Measurements from ENCODE around the gene GMFB.
A peak's percentile ranks its signal among the peaks of the same experiment; 100 is the strongest.

GMFB gene

GRCh38 chr14:54488646-54489317 lies at the start of gene GMFB:
Gene GMFB (minus strand): TSS chr14:54488980. CDS start chr14:54488927, 53 bp downstream.
- DNase-seq (ENCODE audit: low read depth in 3 of 3) = peak; percentile 73 to 86 (median 73)

GRCh38 chr14:54538055-54538454 lies 49.3 kb upstream of the GMFB start:
- no peak for DNase-seq (ENCODE audit: low read depth in 3 of 3)

- DNase-seq (ENCODE audit: low read depth in 3 of 3) = no peak
These were observed 48.9 kb upstream of the GMFB start for GRCh38 chr14:54537651-54538050.

- DNase-seq (ENCODE audit: low read depth in 3 of 3) = no peak
These were observed 46.9 kb upstream of the GMFB start for GRCh38 chr14:54535646-54536045.

GRCh38 chr14:54535126-54535525 lies 46.3 kb upstream of the GMFB start:
- no peak for DNase-seq (ENCODE audit: low read depth in 3 of 3)

- DNase-seq (ENCODE audit: low read depth in 3 of 3) = no peak
These were observed 44.3 kb upstream of the GMFB start for GRCh38 chr14:54533100-54533499.

GRCh38 chr14:54532111-54533012 lies 43.6 kb upstream of the GMFB start:
- DNase-seq (ENCODE audit: low read depth in 3 of 3) = no peak

GRCh38 chr14:54529811-54530210 lies 41.0 kb upstream of the GMFB start:
- DNase-seq (ENCODE audit: low read depth in 3 of 3) = no peak

- DNase-seq (ENCODE audit: low read depth in 3 of 3) = no peak
These were observed 40.2 kb upstream of the GMFB start for GRCh38 chr14:54528973-54529372.

- no peak for DNase-seq (ENCODE audit: low read depth in 3 of 3)
These were observed 35.6 kb upstream of the GMFB start for GRCh38 chr14:54524410-54524809.

GRCh38 chr14:54516709-54517108 lies 27.9 kb upstream of the GMFB start:
- no peak for DNase-seq (ENCODE audit: low read depth in 3 of 3)

- DNase-seq (ENCODE audit: low read depth in 3 of 3) = no peak
These were observed 26.9 kb upstream of the GMFB start for GRCh38 chr14:54515670-54516069.

- DNase-seq (ENCODE audit: low read depth in 3 of 3) = no peak
These were observed 23.6 kb upstream of the GMFB start for GRCh38 chr14:54512393-54512792.

- peak; percentile 93 to 97 (median 94) for DNase-seq (ENCODE audit: low read depth in 3 of 3)
These were observed 21.0 kb upstream of the GMFB start, which contains the start of gene CGRRF1 for GRCh38 chr14:54509546-54510501. Gene CGRRF1 (plus strand): TSS chr14:54509906. CDS start chr14:54509960, 54 bp downstream.

- no peak for DNase-seq (ENCODE audit: low read depth in 3 of 3)
These were observed 14.7 kb upstream of the GMFB start for GRCh38 chr14:54503486-54503885.

- no peak for DNase-seq (ENCODE audit: low read depth in 3 of 3)
These were observed 13.8 kb upstream of the GMFB start for GRCh38 chr14:54502602-54503001.

- DNase-seq (ENCODE audit: low read depth in 3 of 3) = no peak
These were observed 12.7 kb upstream of the GMFB start for GRCh38 chr14:54501480-54501879.

- no peak for DNase-seq (ENCODE audit: low read depth in 3 of 3)
These were observed 12.0 kb upstream of the GMFB start for GRCh38 chr14:54500744-54501143.

GRCh38 chr14:54498579-54498978 lies 9.8 kb upstream of the GMFB start:
- no peak for DNase-seq (ENCODE audit: low read depth in 3 of 3)

GRCh38 chr14:54498095-54498531 lies 9.3 kb upstream of the GMFB start:
- no peak for DNase-seq (ENCODE audit: low read depth in 3 of 3)

GRCh38 chr14:54497224-54497623 lies 8.4 kb upstream of the GMFB start:
- no peak for DNase-seq (ENCODE audit: low read depth in 3 of 3)

- no peak for DNase-seq (ENCODE audit: low read depth in 3 of 3)
These were observed 4.5 kb upstream of the GMFB start for GRCh38 chr14:54493293-54493692.

Measured in stimulated activated CD4-positive, alpha-beta T cell treated with anti-CD3 and anti-CD28 coated beads, TNF-alpha, amount 100 ng/mL, for 24 hours (primary cell).